SK-N-SH (cell line): ENCODE data around the gene ERICH6.

ENCODE experiments used
- CHD2 ChIP-seq: fragments of 150-350 bp; IDR thresholded peaks from 2 replicates; pipeline ENCODE4 v1.6.1; 2018; ENCODE audit warnings: low read length; ENCODE audit not compliant: partially characterized antibody
- EP300 ChIP-seq, 2 experiments: IDR thresholded peaks; 2 replicates each; pipeline versions ENCODE4 v1.4.0 to v1.6.1; 2012; ENCODE audit warnings: borderline replicate concordance in 1 of 2, low read depth in 1 of 2, low read length in 1 of 2
- EZH2phosphoT487 ChIP-seq: fragments of 200-600 bp; sonication (generic); IDR thresholded peaks from 2 replicates; pipeline ENCODE4 v1.6.1; 2017; ENCODE audit warnings: low read depth, mixed run types, mild to moderate bottlenecking, antibody characterized with exemption, moderate library complexity, borderline replicate concordance
- JUND ChIP-seq: IDR thresholded peaks from 2 replicates; pipeline ENCODE4 v1.4.0; 2012
- MEF2A ChIP-seq: IDR thresholded peaks from 2 replicates; pipeline ENCODE4 v1.4.0; 2012; ENCODE audit warnings: low read depth, borderline replicate concordance
- RAD21 ChIP-seq: IDR thresholded peaks from 2 replicates; pipeline ENCODE4 v1.6.1; 2012; ENCODE audit warnings: mild to moderate bottlenecking, low read length
- RFX5 ChIP-seq: IDR thresholded peaks from 2 replicates; pipeline ENCODE4 v1.6.1; 2012; ENCODE audit warnings: mild to moderate bottlenecking, improper control_type of control experiment, low read length
- TAF1 ChIP-seq: IDR thresholded peaks from 2 replicates; pipeline ENCODE4 v1.6.1; 2012; ENCODE audit warnings: low read depth, mild to moderate bottlenecking, low read length, moderate library complexity, borderline replicate concordance
- TF ChIP-seq, protein P1 (sequence below): fragments of 200-600 bp; sonication (generic); IDR thresholded peaks from 2 replicates; pipeline ENCODE4 v1.6.1; 2017; ENCODE audit warnings: antibody characterized with exemption, mild to moderate bottlenecking, moderate library complexity
- TF ChIP-seq, protein P2 (sequence below): IDR thresholded peaks from 2 replicates; pipeline ENCODE4 v1.4.0; 2012; ENCODE audit warnings: low read depth

GRCh38 chr3:150741497-150742140 is 37.9 kb upstream of the ERICH6 start:
- TF ChIP-seq RAD21 (no peak), JUND (no peak), CHD2 (no peak), EZH2phosphoT487 (no peak), RFX5 (no peak), EP300 (IDR thresholded peaks at IDR 0.05; ENCODE audit: borderline replicate concordance in 1 of 2, low read depth in 1 of 2, low read length in 1 of 2) (no peak), MEF2A (no peak), TAF1 (no peak)
- TF ChIP-seq, protein P1, sequence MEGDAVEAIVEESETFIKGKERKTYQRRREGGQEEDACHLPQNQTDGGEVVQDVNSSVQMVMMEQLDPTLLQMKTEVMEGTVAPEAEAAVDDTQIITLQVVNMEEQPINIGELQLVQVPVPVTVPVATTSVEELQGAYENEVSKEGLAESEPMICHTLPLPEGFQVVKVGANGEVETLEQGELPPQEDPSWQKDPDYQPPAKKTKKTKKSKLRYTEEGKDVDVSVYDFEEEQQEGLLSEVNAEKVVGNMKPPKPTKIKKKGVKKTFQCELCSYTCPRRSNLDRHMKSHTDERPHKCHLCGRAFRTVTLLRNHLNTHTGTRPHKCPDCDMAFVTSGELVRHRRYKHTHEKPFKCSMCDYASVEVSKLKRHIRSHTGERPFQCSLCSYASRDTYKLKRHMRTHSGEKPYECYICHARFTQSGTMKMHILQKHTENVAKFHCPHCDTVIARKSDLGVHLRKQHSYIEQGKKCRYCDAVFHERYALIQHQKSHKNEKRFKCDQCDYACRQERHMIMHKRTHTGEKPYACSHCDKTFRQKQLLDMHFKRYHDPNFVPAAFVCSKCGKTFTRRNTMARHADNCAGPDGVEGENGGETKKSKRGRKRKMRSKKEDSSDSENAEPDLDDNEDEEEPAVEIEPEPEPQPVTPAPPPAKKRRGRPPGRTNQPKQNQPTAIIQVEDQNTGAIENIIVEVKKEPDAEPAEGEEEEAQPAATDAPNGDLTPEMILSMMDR = no peak
- TF ChIP-seq, protein P2, sequence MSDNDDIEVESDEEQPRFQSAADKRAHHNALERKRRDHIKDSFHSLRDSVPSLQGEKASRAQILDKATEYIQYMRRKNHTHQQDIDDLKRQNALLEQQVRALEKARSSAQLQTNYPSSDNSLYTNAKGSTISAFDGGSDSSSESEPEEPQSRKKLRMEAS = no peak
